Activated gamma-delta T cell treated with Interleukin-2 at 50 U/mL for 16 hours (primary cell): ENCODE measurements around the gene GAS6.
"Not testable (repeated sequence)": the region's sequence is repeated elsewhere in the genome, so short reads cannot be mapped to it uniquely, and the experiment has no call there.

ENCODE experiments used
- DNase-seq: peaks from one replicate; pipeline ENCODE4 v3.0.0-alpha.2; 2020

The GAS6 gene

DNA sequence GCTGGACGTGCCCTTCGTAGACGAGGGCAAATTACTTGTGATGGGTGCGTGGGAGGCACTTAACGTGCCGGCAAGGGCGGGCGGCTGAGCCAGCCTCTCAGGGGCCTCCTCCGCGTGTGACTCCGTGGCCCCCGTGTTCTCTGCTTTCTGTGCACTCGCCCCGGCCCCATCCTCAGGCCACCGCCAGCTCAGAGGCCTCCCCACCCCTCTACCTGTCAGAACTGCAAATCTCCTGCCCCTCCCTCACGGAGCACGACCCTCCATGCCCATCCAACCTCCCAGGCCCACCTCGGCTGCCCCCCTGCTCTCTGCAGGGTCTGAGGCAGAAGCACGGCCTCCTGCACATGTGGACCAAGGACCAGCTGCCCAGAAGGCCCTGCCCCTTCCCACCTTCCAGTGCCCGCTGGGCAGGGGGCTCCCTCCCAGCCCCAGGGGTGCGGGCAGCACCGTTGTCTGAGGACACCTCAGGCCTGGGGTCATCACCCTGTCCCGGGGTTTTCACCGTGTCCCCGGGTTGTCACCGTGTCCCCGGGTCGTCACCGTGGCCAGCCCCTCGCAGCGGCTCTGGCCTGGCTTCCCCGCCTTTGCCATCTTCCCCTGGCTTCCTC, 60.4 kb downstream of the GAS6 start:
- DNase-seq, result no peak

DNA sequence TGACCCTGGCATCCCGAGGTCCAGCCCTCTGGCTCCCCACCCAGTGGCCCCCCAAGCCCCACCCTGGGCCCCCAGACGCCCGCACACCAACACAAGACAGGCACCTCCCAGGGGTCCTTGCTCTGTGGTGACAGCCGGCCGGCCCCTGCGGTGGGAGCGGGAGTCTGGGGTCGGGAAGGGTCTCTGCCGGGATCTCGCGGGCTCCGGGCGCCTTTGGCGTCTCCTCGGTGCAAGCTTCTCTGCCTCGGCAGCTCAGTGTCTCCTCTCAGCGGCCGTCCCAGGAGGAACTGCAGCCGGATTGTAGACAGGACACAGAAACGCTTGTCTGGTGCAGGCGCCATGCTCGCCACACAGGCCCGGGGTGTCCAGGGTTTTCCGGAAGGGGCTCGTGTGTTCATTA, 61.1 kb downstream of the GAS6 start:
- DNase-seq, result no peak

DNA sequence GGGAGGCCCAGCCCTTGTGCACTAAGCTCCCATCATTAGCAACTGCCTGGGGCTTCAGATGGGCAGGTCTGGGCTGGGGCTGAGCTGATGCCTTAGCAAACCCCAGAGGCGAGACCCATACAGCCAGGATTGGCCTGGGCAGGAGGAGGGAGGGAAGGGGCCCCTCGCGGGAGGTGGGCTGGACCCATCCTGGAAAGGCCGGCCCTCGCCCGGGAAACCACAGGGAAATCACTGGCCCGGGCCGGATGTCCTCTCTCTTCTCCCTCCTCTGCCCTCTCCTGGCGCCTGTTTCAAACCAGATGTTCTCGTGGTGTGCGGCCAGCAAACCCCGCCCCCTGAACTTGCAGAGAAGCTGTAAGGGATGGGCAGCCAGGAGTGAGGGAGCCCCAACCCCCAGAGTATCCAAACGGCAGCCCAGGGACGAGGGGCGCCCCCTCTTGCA, 61.8 kb downstream of the GAS6 start:
- DNase-seq, result no peak

DNA sequence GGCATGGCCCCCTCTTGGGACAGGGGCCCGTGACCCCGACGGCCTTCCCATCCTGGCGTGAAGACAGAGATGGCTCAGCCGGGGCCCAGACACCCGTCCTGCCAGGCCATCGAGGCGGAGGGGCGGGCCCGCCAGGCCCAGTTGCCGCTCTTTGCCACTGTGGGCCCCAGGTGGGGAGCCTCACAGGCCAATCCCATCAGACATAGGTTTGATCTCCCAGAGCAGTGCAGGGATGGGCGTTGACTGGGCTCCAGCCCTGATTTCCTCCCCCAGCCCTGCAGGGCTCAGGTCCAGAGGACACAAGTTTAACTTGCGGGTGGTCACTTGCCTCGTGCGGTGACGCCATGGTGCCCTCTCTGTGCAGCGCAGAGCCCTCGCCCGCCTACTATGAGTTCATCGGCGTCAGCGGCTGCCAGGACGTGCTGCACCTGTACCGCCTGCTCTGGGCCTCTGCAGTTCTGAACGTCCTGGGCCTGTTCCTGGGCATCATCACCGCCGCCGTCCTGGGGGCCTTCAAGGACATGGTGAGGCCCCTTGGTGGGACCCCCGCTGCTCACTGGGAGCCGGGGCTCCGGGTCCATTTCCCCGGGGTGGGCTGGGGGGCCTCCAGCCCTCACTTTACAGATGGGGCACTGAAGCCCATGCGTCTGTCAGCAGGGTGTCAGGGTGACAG, 62.5 kb downstream of the GAS6 start:
- no peak for DNase-seq

DNA sequence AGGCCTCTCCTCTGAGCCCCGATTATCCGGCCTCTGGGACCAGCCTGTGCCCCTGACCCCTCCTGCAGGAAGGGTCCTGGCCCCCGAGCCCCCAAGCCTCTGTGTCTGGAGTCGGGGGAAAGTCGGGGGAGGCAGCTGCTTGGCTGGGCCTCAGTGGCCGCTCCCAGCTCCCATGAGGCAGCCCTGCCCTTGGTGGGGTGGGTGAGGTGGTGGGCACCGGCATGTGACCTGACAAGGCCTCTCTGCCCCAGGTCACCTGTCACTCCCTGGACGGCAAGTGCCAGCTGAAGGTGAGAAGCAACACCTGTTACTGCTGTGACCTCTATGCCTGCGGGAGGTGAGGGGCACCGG, 63.3 kb downstream of the GAS6 start:
- DNase-seq, result no peak

DNA sequence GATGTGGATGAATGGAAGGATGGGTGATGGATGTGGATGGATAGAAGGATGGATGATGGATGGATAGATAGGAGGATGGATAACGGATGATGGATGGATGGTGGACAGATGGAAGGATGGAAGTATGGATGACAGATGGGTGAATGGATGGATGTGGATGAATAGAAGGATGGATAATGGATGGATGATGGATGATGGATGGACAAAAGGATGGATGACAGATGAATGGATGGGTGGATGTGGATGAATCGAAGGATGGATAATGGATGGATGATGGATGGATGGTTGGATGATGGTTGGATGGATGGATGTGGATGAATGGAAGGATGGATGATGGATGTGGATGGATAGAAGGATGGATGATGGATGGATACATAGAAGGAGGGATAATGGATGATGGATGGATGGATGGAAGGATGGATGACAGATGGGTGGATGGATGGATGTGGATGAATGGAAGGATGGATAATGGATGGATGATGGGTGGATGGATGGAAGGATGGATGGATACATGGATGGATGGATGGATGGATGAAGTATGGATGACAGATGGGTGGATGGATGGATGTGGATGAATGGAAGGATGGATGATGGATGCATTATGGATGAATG, 65.6 kb downstream of the GAS6 start:
- no peak for DNase-seq

DNA sequence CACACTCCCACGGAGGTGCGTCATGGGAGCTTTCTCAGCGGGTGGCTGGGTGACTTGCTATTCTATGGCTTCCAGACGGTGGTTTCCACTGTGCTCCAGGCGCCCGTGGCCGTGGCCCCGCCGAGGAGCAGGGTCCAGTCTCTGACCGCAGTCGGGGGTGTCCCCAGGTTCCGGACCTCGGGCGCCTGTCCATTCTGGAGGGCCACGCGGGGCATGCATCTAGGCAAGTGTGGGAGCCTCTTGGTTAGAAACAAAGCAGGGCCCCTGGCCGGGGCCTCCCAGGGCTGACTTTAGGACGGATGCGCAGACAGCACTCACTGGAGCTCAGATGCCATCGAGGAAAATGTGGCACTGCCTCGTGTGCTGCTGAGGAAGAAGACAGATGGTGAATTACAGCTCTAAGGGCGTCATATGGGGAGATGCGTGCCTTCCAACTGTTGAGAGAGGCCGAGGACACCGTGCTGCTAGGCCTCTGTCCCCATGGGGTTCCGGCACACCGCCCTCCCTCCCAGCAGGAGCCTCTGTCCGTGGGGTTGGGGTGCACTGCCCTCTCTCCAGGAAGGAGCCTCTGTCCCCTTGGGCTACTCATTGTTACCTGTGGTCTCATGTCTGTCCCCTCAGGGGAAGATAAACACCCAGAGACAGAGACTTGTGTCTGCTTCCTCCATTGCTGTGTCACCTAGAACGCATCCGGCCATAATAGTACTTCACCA, 66.8 kb downstream of the GAS6 start:
- no peak for DNase-seq

DNA sequence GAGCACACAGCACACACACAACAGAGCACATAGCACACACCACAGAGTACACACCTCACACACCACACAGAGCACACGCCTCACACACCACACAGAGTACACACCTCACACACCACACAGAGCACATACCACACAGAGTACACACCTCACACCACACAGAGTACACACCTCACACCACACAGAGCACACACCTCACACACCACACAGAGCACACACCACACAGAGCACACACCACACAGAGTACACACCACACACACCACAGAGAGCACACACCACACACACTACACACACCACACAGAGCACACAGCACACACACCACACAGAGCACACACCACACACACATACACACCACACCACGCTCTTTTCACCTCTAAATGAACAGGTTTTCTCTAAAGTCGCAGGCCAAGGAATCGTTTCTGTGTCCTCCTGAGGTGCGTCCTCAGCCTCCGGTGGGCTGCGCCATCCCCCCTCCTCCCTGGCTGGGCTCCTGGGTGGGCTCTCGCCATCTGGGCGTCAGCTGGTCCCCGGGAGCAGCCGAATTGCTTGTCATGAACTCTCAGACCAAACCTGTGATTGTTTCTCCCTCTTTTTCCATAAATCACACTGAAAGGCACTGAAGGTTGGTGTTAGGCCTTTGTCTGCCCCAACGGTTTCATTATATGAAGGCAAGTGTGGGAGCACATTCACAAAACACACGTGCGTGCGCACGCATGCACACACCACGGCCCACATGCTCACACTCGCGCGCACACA, 67.5 kb downstream of the GAS6 start:
- no peak for DNase-seq

DNA sequence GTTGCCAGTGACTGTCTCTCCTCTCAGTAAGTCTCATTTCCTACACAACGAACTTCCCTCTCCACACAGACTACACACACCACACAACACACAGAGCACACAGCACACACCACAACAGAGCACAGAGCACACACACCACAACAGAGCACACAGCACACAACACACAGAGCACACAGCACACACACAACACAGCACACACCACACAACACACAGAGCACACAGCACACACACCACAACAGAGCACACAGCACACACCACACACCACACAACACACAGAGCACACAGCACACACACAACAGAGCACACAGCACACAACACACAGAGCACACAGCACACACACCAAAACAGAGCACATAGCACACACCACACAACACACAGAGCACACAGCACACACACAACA, 68.5 kb downstream of the GAS6 start:
- DNase-seq, result not testable (repeated sequence)

DNA sequence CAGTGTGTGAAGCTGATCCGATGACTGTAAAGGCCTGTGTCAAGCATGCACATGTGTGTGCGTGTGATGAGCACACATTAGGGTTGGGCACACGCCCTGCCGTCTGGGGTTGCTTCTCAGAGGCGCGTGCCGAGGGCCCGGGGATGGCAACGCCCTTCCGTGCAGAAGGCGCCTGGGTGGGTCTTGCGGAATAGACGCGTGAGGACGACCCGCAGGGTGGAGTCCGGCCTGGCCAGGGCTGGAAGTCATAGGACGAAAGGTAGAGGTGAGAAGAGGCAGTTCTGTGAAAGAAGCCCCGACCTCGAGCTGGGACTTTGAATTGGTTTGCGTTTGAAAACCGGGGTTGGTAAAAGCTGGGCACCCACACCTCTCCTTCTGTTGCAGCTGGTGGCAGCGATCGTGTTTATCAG, 69.1 kb downstream of the GAS6 start:
- no peak for DNase-seq

DNA sequence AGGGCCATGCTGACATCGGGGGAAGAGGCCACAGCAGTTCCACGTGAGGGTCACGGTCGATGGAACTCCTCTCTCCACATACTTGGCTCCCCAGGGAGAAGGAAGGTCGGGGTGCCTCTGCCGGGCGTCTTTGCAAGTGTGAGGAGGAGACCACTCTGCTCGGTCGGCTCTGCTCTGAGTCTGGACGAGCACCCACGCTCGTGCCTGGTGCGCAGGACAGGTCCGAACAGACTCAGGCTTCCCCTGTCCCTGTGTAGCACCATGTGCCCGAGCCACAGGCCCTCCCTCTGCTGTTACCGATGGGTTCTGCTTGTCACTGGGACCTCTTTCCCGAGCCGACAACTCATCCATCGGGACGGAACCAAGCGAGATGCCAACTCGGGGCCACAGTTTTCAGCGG, 69.8 kb downstream of the GAS6 start:
- no peak for DNase-seq

DNA sequence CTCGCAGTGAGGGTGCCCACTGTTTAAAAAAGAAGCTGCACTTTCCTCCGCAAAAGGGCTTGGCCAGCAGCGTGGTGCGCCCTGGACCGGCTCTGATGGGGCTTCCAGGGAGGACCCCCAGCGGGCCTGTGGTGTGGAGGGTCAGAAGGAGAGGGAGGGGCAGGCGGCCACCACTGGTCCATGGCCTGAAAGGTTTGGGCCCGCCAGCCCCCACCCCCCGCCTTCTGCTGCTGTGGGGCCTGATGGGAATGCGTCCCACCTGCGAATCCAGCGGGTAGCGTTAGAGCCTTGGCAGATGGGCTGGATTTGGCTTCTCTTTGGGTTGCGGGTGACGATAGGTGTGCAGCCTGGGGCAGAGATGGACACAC, 70.2 kb downstream of the GAS6 start:
- DNase-seq, result no peak

DNA sequence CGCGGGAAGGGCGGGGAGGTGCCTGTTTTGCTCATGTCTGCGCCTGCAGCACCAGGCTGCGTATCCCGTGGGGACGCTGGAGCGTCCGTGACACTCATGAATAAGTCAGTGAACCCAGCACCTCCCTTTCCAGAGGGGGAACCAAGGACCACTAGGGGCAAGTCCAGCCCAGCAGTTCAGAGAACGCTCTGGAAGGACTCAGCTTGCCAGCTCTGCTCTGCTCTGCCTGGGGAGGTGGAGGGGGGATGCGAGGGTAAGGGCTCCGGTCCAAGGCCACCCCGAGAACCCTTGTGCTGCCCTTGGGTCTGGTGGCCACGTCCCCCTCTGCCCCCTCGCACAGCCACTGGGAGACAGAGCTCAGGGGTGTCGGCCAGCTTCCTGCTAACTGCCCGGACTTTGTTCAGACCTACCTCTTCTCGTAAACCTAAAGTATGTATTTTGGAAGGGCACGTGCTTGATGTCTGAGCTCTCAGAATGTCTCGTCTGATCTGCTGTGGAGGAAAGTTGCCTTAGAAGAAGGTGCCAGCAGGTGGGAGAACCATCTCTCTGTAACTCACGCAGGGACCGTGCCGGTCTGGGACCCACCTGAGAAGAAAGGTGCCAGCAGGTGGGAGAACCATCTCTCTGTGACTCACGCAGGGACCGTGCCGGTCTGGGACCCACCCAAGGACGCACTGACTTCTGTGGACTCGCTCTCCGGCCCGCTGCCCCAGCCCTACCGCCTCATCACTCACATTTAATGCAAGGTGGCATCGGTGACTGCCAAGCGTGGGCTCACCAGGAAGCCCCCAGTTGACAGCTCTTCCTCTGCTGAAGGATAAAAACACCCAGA, 70.8 kb downstream of the GAS6 start:
- DNase-seq, result no peak

DNA sequence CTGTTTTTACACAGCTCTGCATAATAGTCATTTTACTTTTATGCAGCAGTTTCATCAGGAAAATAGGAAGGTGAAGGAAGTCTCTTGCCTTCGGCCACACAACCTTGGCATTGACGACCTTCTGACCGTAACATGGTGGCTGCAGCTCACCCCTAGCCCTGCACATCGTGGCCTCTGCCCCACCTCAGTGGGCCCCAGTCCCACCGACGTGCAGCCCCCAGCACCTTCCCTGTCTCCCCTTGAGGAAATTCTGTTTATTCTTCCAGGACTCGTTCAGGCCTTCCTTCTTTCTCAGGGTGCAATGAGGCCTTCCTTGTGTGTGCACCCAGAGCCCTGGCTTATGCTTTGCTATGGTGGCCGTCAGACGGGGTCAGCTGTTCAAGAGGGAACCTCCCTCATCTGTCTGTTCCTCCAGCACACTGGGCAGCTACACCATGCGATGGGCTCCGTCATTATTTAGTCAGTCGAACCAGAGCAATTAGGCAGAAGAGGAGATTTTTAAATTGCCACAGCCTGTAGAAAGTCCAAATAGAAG, 71.6 kb downstream of the GAS6 start:
- no peak for DNase-seq

DNA sequence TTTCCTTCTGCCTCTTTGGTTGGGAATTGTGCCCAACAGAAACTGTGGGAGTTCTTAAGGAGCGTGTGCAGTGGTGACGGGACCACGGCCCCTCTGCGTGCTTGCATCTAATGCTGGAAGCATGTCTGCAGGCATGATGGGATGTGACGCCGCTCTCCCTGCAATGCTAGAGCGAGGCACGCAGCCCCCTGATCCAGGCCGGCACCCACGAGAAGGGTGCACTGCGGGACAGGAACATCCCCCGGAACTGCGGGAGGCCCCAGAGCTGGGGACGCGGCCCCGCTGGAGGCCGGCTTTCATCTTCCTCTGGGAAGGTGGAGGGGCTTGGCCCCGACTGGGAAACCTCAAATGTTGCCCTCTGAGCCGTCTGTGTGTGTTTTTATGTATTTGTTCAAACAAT, 72.1 kb downstream of the GAS6 start:
- no peak for DNase-seq

DNA sequence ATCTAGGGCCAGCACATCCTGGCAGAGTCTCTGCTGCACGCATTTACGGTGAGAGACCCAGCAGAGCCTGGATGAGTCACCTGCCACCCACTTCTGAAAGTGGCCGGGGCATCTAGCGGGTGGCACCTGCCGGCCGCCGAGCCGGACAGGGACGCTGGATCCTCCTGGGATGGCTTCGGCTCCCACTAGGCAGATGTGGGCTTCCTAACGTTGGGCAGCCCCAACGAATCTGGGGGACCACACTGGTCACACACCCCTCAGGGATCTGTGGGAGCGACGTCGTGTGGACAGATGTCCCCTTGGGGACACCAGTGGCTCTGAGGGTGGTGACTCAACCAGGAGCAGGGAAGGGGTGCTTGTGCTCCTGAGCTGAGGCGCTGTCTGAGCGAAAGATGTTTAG, 72.7 kb downstream of the GAS6 start:
- no peak for DNase-seq

DNA sequence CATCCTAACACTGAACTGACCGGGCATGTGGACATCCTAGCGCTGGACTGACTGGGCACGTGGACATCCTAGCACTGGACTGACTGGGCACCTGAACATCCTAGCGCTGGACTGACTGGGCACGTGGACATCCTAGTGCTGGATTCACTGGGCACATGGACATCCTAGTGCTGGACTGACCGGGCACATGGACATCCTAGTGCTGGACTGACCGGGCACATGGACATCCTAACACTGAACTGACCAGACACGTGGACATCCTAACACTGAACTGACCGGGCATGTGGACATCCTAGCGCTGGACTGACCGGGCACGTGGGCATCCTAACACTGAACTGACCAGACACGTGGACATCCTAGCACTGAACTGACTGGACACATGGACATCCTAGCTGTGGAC, 73.9 kb downstream of the GAS6 start:
- not testable (repeated sequence) for DNase-seq

DNA sequence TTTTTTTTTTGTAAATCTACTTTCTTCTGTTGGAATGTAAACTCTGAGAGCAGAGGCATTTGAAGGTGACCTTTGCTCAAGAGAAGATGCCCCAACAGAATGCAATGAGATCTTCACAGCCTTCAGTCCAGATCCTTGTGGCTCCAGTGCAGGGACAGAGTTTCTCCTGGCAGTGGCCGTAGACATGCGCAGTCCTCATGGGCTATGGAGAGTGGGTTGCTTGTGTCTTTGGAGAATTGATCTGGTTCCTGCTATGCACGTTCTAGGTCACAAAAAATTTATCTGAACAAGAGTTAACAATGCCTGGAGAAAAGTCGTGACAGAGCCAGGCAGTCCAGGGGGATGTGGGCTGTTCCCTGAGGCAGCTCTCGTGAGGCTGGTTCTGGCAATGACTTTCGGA, 74.7 kb downstream of the GAS6 start:
- no peak for DNase-seq

DNA sequence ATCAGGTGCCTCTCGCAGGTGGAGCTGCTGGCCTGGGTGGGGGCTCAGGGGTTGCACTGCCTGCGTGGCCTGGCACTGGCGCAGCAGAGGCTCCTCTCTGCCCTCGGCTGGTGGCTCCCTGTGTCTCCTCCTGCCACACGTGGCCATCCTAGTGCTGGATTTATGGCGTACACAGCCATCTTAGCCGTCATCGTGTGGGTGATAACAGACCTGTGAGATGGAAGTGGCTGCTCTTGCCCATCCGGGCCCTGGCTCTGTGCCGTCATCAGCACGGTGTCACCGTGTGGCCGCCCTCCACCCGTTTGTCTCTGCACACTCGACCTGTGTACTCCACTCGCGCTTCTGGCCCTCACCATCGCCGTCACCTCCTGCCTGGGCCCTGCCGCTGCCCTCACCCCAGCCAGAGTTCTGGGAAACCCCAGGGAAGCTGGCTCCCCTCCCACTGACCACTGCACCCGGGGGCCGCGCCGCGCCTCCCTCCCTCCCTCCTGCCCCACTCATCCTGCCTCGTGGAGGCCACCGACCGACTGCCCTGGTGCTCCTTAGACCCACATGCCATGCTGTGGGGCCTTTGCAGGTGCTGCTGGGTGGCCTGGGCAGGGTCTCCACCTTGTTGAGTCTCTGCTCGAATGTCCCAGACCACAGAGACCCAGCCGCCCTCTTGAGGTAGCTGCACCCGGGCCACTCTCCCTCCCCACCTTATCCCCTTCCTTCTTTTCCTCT, 75.3 kb downstream of the GAS6 start:
- DNase-seq, result no peak

DNA sequence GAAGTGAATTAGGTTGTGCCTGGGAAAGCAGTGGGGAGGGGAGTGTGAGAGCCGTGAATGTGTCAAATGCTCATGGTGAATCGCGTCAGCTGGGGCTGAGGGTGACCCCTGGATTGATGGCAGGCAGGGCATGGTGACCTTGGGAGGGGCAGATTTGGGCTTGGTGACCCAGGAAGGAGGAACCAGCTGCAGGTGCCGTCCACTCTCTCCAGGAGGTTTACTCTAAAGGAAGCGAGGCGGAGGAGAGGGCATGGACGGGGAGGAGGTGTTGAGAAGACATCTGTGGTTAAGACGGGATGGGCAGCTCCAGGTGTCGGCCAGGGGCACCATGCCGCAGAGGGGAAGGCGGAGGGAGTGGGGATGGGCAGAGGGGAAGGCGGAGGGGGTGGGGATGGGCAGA, 76.2 kb downstream of the GAS6 start:
- DNase-seq, result no peak

DNA sequence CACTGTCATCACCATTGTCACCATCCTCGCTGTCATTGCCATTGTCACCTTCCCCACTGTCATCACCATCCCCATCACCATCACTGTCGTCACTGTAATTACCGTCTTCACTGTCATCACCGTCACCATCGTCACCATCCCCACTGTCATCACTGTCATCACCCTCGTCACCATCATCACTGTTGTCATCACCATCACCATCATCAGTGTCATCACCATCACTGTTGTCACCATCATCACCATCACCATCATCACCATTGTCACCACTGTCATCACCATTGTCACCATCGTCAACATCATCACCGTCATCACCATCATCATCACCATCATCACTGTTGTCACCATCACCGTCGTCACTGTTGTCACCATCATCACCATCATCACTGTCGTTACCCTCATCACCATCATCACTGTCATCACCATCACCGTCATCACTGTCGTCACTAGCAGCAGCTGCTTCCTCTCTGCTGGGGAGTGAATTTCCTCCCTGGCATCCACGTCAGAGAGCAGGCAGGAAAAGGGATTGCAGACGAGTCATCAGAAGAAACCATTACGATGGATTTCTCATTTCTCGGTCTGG, 77.5 kb downstream of the GAS6 start:
- no peak for DNase-seq
